GM18951 (cell line): ENCODE results near the gene NUF2.

Source experiments
- POLR2A ChIP-seq: IDR thresholded peaks from 4 replicates; pipeline ENCODE4 v1.6.1; 2011; ENCODE audit warnings: mild to moderate bottlenecking; ENCODE audit not compliant: insufficient read length, insufficient read depth; ENCODE audit errors: extremely low read depth
- in situ Hi-C: fragments of 300-500 bp; cut with MboI; formaldehyde crosslinking; loops from one replicate; pipeline ENCODE4 v1.12.0; 2022; ENCODE audit warnings: low sequenced_read_pairs, mixed read lengths, inconsistent platforms; ENCODE audit not compliant: unreplicated experiment

The NUF2 gene

GRCh38 chr1:163361123-163361934, 39.6 kb downstream of the NUF2 start:
- in situ Hi-C loops, result no loop called here
- no peak for TF ChIP-seq POLR2A

DNA sequence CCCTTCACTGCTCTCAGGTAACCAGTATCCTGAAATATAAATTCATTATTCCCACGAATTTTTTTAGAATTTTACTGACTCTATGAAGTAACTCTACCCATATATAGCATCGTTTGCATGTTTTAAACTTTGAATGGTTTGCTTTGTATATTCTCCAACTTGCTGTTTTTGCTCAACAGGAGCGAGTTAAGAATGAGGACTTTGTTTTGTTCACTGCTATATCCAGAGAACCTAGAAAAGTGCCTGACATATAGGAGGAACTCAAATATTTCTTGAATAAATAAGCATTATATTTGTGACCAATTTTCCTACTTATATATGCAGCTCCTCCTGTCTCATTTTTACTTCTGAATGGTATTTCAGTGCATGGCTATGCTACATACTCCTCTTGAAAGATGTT, 43.4 kb downstream of the NUF2 start:
- TF ChIP-seq POLR2A, result no peak
- in situ Hi-C loops, result no loop called here

GRCh38 chr1:163366555-163366954, 44.8 kb downstream of the NUF2 start:
- in situ Hi-C loops, result no loop called here

DNA sequence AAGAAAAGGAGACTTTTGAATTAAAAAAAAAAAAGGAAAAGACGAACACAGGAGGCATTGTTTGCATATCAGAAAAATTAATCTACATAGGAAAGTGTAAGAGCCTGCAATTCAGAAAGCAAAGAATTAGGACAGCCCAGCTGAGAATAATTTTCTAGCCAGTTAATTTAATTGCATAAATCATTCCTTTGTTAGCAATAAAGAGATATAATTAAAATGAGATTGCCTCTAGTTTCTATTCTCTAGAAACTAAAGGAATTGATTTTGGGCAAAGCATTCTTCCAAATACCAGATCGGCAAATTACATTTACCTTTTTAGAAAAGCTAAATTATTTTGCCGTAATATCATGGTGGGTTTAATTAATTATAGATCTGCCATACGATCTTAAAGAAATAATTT, 46.0 kb downstream of the NUF2 start:
- TF ChIP-seq POLR2A, result no peak
- in situ Hi-C loops, result no loop called here

More at GRCh38 chr1:163366555-163366954, 44.8 kb downstream of the NUF2 start:
- TF ChIP-seq POLR2A, result no peak

GRCh38 chr1:163372576-163372975, 50.8 kb downstream of the NUF2 start:
- no peak for TF ChIP-seq POLR2A
- in situ Hi-C loops, result no loop called here

DNA sequence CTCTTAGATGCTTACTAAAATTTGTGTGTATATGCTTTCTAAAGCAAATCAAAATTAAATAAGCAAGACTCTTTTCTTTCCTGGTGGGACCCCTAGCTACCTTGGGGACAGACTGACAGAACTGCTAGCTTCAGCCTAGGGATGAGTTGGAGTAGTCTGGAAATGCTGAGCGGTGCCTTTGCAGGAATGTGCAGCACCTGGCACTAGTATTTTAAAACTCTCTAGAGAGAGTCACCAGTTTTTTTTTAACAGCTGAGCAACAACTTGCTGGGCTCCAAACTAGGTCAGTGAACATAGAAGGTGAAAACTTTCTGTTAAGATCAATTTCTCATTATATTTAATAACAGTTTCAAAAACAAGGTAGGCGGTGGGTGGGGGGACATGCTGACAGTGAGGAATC, 56.8 kb downstream of the NUF2 start:
- in situ Hi-C loops, result no loop called here
- TF ChIP-seq POLR2A, result no peak

DNA sequence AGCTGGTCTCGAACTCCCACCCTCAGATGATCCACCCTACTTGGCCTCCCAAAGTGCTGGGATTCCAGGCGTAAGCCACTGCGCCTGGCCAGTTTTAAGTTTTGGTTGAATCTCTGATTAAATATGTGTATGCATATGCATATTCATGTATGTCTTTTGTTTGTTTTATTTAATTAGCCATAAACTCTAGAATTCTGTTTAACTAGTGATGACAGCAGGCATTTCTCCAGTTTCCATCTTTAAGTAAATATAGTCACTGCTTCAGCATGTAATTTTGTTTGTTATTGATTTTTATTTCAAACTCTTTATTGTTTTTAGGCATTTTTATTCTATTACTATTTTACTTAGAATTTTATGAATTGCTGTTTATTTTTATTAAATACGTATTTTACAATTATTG, 58.0 kb downstream of the NUF2 start:
- in situ Hi-C loops, result no loop called here
- no peak for TF ChIP-seq POLR2A

DNA sequence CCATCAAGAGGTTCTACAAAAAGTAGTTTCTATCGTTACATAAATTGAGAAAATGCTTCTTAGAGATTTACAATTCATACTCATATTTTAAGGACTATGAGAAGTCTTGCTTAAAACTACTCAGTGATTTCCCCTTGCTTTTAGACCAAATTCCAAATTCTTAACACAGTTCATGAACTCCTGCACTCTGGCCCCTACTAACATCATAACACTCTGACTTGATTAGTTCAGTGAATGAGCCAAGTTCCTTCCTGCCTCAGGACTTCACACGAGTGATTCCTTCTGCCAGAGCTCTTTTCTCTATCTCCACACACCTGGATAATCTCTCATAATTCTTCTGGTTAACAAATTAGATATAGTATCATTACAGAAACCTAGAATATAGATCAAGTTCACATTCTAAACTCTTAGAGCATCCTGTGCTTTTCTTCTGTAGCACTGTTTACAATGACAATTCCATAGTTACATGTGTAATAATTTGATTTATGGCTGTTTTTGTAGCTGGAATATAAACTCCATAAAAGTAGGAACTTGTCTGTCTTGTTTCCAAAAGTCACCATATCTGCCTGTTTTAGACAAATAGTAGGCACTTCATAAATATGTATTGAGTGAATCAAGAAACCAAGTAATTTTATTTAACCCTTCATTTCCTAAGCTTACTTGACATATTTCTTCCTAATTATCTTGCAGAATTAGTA, 59.9 kb downstream of the NUF2 start:
- in situ Hi-C loops, result no loop called here
- no peak for TF ChIP-seq POLR2A

DNA sequence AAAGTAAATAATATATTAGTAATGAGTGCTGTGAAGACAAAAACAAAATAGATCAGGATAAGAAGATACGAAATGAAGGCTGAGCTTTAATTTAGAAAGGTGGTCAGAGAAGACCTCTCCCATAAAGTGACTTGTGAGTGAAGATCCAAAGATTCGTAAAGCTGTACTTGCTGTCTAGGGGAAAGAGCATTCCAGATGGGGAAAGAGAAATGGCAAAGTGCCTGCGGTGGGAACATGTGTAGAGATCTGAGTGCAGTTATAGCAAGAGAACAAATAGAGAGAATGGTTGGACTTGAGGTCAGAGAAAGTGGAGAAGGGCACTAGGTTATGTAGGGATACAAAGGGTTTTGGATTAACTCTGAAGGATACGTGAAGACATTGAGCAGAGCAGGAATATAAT, 60.6 kb downstream of the NUF2 start:
- in situ Hi-C loops, result no loop called here
- no peak for TF ChIP-seq POLR2A

DNA sequence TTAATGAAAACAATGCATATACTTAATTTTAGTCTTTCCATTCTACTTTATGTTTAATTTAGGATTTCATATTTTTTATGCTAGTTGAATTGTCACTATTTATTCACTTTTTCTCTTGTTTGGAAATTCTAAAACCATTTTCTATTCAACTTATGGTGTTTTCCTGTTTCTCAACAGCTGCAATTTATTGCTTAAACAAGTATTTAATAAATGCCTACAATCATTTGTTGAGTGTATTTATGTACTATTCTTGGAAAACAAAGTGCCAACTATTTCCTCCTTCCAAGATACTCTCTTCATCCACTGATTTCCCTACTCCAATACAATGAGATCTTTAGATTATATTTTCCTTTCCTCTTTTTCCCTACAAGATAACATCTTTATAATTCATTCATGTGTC, 65.4 kb downstream of the NUF2 start:
- TF ChIP-seq POLR2A, result no peak
- in situ Hi-C loops, result no loop called here

DNA sequence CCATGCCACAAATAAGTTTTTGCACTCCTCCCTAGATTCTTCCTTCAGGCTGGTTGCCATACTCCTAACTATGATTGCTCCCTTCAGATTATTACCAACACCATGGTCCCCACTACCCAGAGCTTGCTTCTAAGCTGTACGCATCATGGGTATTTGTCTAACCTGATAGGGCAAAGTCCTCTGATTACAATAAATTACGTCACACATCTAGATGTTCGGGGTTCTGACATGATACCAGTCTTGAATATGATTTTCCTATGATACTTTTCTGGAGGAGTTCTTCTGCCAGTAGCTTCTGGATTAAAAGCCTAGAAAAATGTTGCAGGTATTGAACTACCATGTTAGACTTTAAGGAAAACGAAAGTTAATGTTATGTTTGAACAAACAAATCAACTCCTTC, 67.2 kb downstream of the NUF2 start:
- no peak for TF ChIP-seq POLR2A
- in situ Hi-C loops, result no loop called here

GRCh38 chr1:163395790-163396189, 74.0 kb downstream of the NUF2 start:
- in situ Hi-C loops, result no loop called here
- TF ChIP-seq POLR2A, result no peak

DNA sequence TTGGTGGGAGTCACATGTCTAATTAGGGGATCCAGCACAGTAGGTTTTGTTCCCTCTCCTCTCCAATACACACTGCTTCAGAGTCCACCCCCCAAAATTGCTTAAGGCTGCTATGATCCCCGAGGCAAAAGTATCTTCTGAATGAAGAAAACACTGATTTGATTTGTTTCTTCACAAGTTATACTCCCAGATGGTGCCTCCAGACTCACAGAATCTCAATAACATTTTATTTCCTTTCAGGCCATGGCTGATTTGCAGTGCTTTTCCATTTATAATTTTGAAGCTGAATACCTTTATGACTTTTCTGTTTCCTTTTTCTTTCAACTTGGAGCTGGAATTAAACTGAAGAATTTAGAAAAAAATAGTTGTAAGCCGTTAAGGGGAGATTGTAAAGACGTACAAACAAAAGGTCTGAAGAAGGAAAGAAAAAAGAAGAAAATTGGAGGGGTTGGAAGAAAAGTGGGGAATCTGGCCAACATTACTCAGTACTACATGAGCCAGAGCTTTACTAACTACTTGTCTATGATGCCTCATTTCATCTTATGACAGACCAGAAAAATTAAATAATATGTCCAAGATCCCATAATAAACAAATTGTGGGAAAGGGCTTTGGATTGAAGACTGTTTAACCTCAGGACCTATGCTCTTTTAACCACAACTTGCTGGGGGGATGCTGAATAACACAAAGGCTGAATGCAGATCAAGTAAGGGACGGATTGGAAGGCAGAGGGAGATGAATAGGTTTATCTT, 75.9 kb downstream of the NUF2 start:
- TF ChIP-seq POLR2A, result no peak
- in situ Hi-C loops, result no loop called here
